ENCODE data around the gene LHFPL3. TPM values are rescaled to one million over a fixed set of nuclear protein-coding genes. Genes with fewer than 3 reads are reported as not detected.

The LHFPL3 gene
- total and polyA plus RNA-seq, 2 of the 13 experiments (the other 11 are each of a cell fraction or from before 2014, with no cell fraction given), result not detected

DNA sequence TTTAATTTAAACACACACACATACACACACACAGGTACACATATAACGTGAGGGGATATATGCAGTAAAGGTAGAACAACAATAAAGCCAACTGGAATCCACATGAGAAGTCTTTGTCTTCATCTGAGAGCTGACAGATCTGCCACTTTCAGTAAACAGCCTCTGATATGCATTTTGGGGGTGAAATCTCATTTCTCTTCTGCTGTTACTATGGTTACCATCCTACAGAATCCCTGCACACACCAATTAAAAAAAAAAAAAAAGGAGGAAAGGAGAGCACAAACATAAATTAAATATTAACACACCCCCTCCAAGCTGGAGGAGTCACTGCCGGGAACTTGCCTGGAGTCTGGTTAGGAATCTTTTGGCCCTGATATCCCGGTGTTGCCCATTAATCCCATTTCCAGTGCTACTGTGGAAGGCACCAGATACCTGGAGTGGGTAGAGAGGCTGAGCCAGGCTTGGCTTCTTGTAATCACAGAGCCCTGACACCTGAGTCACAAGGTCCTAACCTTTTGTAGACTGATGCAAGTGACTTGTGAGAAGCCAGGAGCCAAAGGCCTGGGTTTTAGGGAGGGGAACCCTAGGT lies 169.1 kb downstream of the LHFPL3 start (continued):
- no peak for TF ChIP-seq MTF2 (CRISPR knock-in tag; IDR thresholded peaks at IDR 0.05; ENCODE audit: borderline replicate concordance)
- no peak for TF ChIP-seq ZNF207 (IDR thresholded peaks at IDR 0.05; ENCODE audit: borderline replicate concordance)
- no peak for TF ChIP-seq SPEN (CRISPR knock-in tag; IDR thresholded peaks at IDR 0.05; ENCODE audit: low read depth)
- TF ChIP-seq PRPF4 (IDR thresholded peaks at IDR 0.05; ENCODE audit: low read depth, low read length, poor library complexity, severe bottlenecking), result no peak
- TF ChIP-seq KMT2A (CRISPR knock-in tag; IDR thresholded peaks at IDR 0.05), result no peak
- no peak for TF ChIP-seq DR1 (CRISPR knock-in tag; IDR thresholded peaks at IDR 0.05)

DNA sequence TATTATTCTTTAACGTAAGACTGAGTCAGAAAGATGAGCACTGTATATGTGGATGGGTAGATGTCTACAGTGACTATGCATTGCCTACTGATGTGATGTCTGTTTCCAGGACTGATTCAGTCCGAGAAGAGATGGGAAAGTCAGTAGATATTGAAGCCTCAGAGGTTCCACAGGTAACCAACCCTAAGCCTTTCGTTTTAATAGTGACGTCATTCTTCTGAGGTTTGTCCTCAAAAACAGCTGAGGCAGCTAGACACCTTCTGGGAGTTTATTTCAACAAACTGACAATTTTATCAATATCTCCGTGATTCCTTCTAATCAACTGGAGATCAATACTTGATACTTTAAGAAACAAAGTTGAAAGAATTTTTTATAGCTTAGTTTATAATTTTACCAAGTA lies 171.6 kb downstream of the LHFPL3 start:
- Histone ChIP-seq H3K4me2 (ENCODE audit: low read depth, low read length) (no peak overlapping the region), H3K36me3 (replicated peaks in 1 of 2; ENCODE audit: control insufficient read depth in 1 of 2, insufficient read depth in 2 of 2, low read length in 2 of 2) (no peaks in the 10 kb centered on the region), H3K27ac (ENCODE audit: extremely low read length, insufficient read depth, low read length) (no peak overlapping the region), H4K20me1 (ENCODE audit: insufficient read depth, low read length) (no peaks in the 10 kb centered on the region), H3K79me2 (ENCODE audit: insufficient read depth, low read length) (no peaks in the 10 kb centered on the region), H3K4me3 (replicated peaks in 1 of 3; ENCODE audit: insufficient read depth in 1 of 3, low read depth in 2 of 3, low read length in 3 of 3) (no peak overlapping the region), H2AFZ (ENCODE audit: low read length) (no peak overlapping the region), H3K9me3 (ENCODE audit: low read length) (no peaks in the 10 kb centered on the region), H3K9ac (ENCODE audit: insufficient read depth, low read depth, low read length) (no peak overlapping the region), H3K4me1 (ENCODE audit: insufficient read depth, low read length) (no peaks in the 10 kb centered on the region), H3K27me3 (ENCODE audit: control insufficient read depth in 1 of 2, insufficient read depth in 2 of 2, low read length in 2 of 2) (no peaks in the 10 kb centered on the region)
- 10% methylated on average over 5 of the region's 5 CpGs for WGBS (ENCODE audit: low lambda C conversion rate)
- DNase-seq (ENCODE audit: low spot score) (no peak), ATAC-seq (no peak), FAIRE-seq (no peak)
- TF ChIP-seq MAFK (conservative IDR thresholded peaks at IDR 0.05 in 1 of 2, IDR thresholded peaks at IDR 0.05 in 1 of 2; ENCODE audit: low read length in 2 of 2) (no peak), TBL1XR1 (IDR thresholded peaks at IDR 0.05; ENCODE audit: borderline replicate concordance, low read length, partially characterized antibody) (no peak), ATF7 (IDR thresholded peaks at IDR 0.05) (peak; percentile 99), ATF7 (CRISPR knock-in tag; IDR thresholded peaks at IDR 0.05) (no peak), ZNF615 (CRISPR knock-in tag; IDR thresholded peaks at IDR 0.05; ENCODE audit: borderline replicate concordance) (no peak), ZFP90 (CRISPR knock-in tag; IDR thresholded peaks at IDR 0.05; ENCODE audit: borderline replicate concordance) (no peak), ZNF24 (IDR thresholded peaks at IDR 0.05) (no peak), TRIM24 (CRISPR knock-in tag; IDR thresholded peaks at IDR 0.05) (no peak), RARG (CRISPR knock-in tag; IDR thresholded peaks at IDR 0.05; ENCODE audit: low read depth) (no peak), CREB1 (IDR thresholded peaks at IDR 0.05) (peak; percentile 94), CREB1 (CRISPR knock-in tag; IDR thresholded peaks at IDR 0.05) (no peak)
- BruUV-seq (replicated peaks), result no TSS peak
- CTCF ChIA-PET (ENCODE audit: low intra/inter-chr PET ratio, low total read pairs), result no interaction called here
- intact Hi-C loops (cut with micrococcal nuclease; ENCODE audit: unreplicated experiment) (no loop called here), in situ Hi-C loops (cut with HindIII; ENCODE audit: extremely low pct_ligation_motif_present, low pct_unique_long_range_greater_than_20kb) (no loop called here)
- POLR2A ChIA-PET, result no interaction called here
